Measurements from ENCODE around the gene SYVN1. TPM values are rescaled to one million over a fixed set of nuclear protein-coding genes. Genes with fewer than 3 reads are reported as not detected.
"Not testable (repeated sequence)": the region's sequence is repeated elsewhere in the genome, so short reads cannot be mapped to it uniquely, and the experiment has no call there.

Gene SYVN1
- 39.7 TPM for polyA plus RNA-seq (2013, experiment 1 of 2)
- polyA plus RNA-seq (2013, experiment 2 of 2): 33.4 TPM

DNA sequence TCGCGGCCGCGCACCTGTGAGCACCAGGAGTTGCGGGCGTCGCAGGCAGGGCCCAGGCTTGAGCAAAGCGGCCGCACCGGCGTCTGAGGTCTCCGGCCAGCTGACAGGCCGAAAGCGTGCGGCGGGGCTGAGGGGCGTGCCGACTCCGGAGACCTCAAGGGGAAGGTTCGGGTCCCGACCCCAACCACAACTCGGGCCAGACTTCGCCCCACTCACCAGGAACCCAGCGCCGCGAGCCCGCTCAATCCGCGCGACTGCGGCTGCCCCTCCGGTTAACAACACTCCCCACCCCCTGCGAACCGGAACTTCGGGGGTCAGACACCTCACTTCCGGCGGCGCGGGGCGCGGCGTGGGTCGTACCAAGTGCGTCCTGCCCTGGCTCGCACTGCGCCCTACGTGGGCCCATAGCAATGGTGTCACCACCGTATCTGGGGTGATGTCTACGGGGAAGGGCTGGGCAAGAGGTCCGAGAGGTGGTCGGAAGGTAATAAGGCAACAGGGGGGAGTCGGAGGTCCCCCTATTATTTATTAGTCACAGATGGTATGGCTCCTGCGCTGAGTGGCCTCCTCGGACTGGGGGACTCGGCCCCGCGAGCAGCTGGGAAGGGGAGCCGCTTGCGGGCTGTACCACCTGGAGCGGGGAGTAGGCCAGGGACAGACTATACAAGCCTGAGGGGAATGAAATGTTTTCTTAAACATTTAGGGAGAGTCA lies at the start of gene SYVN1:
Gene SYVN1 (minus strand): TSS at position 280 of the 712 bp plus-strand sequence. CDS start 918 bp downstream, outside the sequence.
- H3K27ac ChIP-seq (ENCODE audit: low read depth, low read length, severe bottlenecking): peak within 1 kb of the TSS; percentile 98
- peaks cover 37% of the 10 kb centered on the region for H3K36me3 ChIP-seq (ENCODE audit: control insufficient read depth, insufficient read depth, low read length)
- WGBS, 2 experiments (ENCODE audit: insufficient coverage in 2 of 2): 0 to 1% methylated on average over 35 to 36 of the region's 60 CpGs
- H3K9me3 ChIP-seq (ENCODE audit: control insufficient read depth, low read length): no peaks in the 10 kb centered on the region
- peak within 1 kb of the TSS; percentile 99 for H3K4me3 ChIP-seq (ENCODE audit: extremely low read depth, insufficient read depth, low read length, poor library complexity, severe bottlenecking)
- peaks cover 9% of the 10 kb centered on the region for H3K4me1 ChIP-seq (ENCODE audit: control insufficient read depth, insufficient read depth, low read length, poor library complexity, severe bottlenecking)

- H3K4me1 ChIP-seq (ENCODE audit: control insufficient read depth, insufficient read depth, low read length, poor library complexity, severe bottlenecking): peaks cover 9% of the 10 kb centered on the region
- WGBS, 2 experiments (ENCODE audit: insufficient coverage in 2 of 2): 88 to 90% methylated on average over 15 to 19 of the region's 19 CpGs
- H3K27ac ChIP-seq (ENCODE audit: low read depth, low read length, severe bottlenecking): no peak overlapping the region
- H3K9me3 ChIP-seq (ENCODE audit: control insufficient read depth, low read length): no peaks in the 10 kb centered on the region
- H3K36me3 ChIP-seq (ENCODE audit: control insufficient read depth, insufficient read depth, low read length): peaks cover 48% of the 10 kb centered on the region
- H3K4me3 ChIP-seq (ENCODE audit: extremely low read depth, insufficient read depth, low read length, poor library complexity, severe bottlenecking): peak overlapping the region; percentile 93
Measured at GRCh38 chr11:65183201-65183891, 49.0 kb upstream of the SYVN1 start.

DNA sequence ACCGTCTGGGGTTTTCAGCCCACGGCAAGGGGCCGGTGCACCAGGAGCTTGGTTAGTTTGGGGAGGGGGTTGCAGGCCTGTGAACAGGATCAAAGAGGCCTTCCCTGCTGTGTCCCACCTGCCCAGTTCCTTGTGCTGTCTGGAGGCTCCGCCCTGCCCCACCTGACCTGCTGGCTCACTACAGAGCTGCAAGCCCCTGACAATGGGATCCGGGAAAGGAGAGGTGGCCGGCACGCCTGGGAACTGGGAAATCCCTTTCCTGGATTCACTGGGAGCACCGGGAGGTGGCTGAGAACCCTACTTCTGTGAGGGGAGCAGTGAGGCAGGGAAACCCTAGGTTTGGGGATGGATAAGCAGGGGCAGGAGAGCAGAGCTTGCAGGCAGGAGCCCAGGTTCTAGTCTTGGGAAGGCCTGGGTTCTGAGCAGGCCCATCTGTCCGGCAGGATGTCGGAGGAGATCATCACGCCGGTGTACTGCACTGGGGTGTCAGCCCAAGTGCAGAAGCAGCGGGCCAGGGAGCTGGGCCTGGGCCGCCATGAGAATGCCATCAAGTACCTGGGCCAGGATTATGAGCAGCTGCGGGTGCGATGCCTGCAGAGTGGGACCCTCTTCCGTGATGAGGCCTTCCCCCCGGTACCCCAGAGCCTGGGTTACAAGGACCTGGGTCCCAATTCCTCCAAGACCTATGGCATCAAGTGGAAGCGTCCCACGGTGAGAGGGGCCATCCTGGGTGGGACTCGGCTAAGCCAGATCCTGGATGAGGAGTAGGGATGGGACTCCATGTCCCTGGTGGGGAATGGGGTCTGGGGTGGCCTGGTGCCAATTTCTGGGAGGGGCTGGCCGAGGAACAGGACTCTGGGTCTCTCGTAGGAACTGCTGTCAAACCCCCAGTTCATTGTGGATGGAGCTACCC lies 48.2 kb upstream of the SYVN1 start:
- WGBS, 2 experiments (ENCODE audit: insufficient coverage in 2 of 2): 28 to 49% methylated on average over 18 to 20 of the region's 23 CpGs
- Histone ChIP-seq H3K9me3 (ENCODE audit: control insufficient read depth, low read length) (no peaks in the 10 kb centered on the region), H3K4me1 (ENCODE audit: control insufficient read depth, insufficient read depth, low read length, poor library complexity, severe bottlenecking) (peaks cover 9% of the 10 kb centered on the region), H3K36me3 (ENCODE audit: control insufficient read depth, insufficient read depth, low read length) (peaks cover 42% of the 10 kb centered on the region), H3K4me3 (ENCODE audit: extremely low read depth, insufficient read depth, low read length, poor library complexity, severe bottlenecking) (peak overlapping the region; percentile 93), H3K27ac (ENCODE audit: low read depth, low read length, severe bottlenecking) (peak overlapping the region; percentile 59)

DNA sequence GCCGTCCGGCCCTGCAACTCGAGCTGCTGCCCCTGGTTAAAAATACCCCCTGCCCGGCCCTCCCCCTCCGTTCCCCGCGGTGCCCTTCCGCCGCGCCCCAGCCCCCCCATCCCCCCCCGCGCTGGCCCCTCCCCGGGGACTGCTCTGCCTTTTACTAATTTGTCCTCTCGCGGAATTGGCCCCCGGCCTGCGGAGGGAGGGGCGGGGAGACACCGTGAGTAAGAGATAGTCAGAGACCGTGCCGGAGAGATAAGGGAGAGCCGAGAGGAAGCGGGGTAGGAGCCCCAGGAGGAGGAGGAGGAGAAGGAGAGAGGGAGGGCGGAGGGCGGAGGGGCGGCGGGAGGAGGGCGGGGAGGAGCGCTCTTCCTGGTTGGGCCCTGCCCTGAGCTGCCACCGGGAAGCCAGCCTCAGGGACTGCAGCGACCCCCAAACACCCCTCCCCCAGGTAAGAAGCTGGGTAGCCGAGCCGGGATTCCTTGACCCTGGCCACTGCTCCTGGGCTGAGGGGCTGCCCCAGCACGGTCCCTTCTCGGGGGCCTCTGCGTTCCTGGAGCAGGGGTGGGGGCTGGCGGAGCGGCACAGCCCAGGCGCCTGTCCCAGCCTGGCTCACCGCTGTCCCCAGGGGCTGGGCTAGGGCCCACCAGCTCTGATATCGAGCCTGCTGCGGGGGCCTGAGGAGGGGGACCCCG lies 47.4 kb upstream of the SYVN1 start, which contains the start of gene CAPN1:
Gene CAPN1 (plus strand): TSS at position 360 of the 689 bp plus-strand sequence. CDS start 774 bp downstream, outside the sequence.
- WGBS, 2 experiments (ENCODE audit: insufficient coverage in 2 of 2): 1% methylated on average over 12 to 20 of the region's 43 CpGs
- peak within 1 kb of the TSS; percentile 74 for H3K27ac ChIP-seq (ENCODE audit: low read depth, low read length, severe bottlenecking)

DNA sequence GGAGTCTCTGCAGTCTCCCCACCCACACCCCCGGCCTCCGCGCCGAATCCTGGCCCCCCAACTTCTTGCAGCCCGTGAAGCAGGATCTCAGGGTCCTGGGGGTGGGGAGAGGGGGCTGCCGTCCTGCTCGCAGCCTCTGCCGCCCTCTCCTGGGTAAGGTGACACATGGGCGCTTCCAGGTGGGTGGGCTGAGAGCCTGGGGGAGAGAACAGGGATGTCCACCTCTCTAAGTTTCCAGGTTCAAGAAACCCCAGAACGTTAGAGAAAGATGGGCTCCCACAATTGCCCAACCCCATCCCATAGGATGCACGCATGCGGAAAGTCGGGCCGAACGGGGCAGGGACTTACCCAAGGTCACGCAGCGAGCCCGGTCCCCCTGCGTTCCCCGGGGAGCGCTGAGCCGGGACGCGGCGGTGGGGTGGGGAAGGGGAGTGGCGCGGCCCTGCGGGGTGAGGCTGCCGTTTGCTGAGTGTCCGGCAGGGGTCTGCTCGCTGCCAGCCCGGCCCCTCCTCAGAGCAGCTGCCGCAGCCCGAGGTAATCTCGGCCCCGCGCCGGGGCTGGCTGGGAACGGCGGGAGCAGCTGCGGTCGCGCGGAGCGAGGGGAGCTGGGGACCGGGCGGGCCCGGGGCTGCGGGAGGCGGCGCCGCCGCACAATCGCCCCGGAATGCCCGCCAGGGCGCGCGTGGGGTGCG lies 46.7 kb upstream of the SYVN1 start:
- Histone ChIP-seq H3K9me3 (ENCODE audit: control insufficient read depth, low read length) (no peaks in the 10 kb centered on the region), H3K4me3 (ENCODE audit: extremely low read depth, insufficient read depth, low read length, poor library complexity, severe bottlenecking) (peak overlapping the region; percentile 93), H3K27ac (ENCODE audit: low read depth, low read length, severe bottlenecking) (peak overlapping the region; percentile 74), H3K4me1 (ENCODE audit: control insufficient read depth, insufficient read depth, low read length, poor library complexity, severe bottlenecking) (peaks cover 9% of the 10 kb centered on the region), H3K36me3 (ENCODE audit: control insufficient read depth, insufficient read depth, low read length) (peaks cover 27% of the 10 kb centered on the region)
- WGBS, 2 experiments (ENCODE audit: insufficient coverage in 2 of 2): 0 to 1% methylated on average over 46 to 47 of the region's 60 CpGs

More for the DNA sequence above, 47.4 kb upstream of the SYVN1 start, which contains the start of gene CAPN1:
- H3K4me1 ChIP-seq (ENCODE audit: control insufficient read depth, insufficient read depth, low read length, poor library complexity, severe bottlenecking): peaks cover 9% of the 10 kb centered on the region
- peak within 1 kb of the TSS; percentile 93 for H3K4me3 ChIP-seq (ENCODE audit: extremely low read depth, insufficient read depth, low read length, poor library complexity, severe bottlenecking)
- no peaks in the 10 kb centered on the region for H3K9me3 ChIP-seq (ENCODE audit: control insufficient read depth, low read length)
- H3K36me3 ChIP-seq (ENCODE audit: control insufficient read depth, insufficient read depth, low read length): peaks cover 34% of the 10 kb centered on the region

DNA sequence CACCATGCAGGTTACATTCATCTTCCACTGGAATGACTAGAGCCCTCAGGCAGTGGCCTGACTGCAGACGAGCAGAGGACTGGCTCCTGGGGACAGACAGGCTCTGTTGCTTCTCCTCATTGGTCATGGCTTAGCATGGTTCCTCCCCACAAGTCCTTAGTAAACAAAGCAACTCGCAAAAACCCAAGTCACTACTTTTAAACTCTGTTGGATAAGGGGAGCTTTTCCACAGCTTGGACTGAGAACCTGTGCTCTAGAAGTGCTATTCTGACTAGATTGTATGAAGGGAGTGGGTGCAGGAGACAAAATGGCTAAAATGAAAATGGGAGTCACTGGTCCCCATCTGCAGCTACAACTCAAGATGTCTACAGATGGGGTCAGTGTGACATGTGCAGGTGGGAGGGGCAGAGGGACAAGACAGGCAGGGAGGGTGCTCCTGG lies 40.3 kb upstream of the SYVN1 start:
- 50 to 78% methylated on average over 1 to 2 of the region's 2 CpGs for WGBS, 2 experiments (ENCODE audit: insufficient coverage in 2 of 2)
- not testable (repeated sequence) for H3K9me3 ChIP-seq (ENCODE audit: control insufficient read depth, low read length); H3K27ac ChIP-seq (ENCODE audit: low read depth, low read length, severe bottlenecking); H3K4me3 ChIP-seq (ENCODE audit: extremely low read depth, insufficient read depth, low read length, poor library complexity, severe bottlenecking); H3K36me3 ChIP-seq (ENCODE audit: control insufficient read depth, insufficient read depth, low read length); H3K4me1 ChIP-seq (ENCODE audit: control insufficient read depth, insufficient read depth, low read length, poor library complexity, severe bottlenecking)

- 97% methylated on average over 7 to 8 of the region's 10 CpGs for WGBS, 2 experiments (ENCODE audit: insufficient coverage in 2 of 2)
- Histone ChIP-seq H3K4me3 (ENCODE audit: extremely low read depth, insufficient read depth, low read length, poor library complexity, severe bottlenecking) (no peak overlapping the region), H3K27ac (ENCODE audit: low read depth, low read length, severe bottlenecking) (no peak overlapping the region), H3K36me3 (ENCODE audit: control insufficient read depth, insufficient read depth, low read length) (no peaks in the 10 kb centered on the region), H3K4me1 (ENCODE audit: control insufficient read depth, insufficient read depth, low read length, poor library complexity, severe bottlenecking) (peaks cover 14% of the 10 kb centered on the region), H3K9me3 (ENCODE audit: control insufficient read depth, low read length) (no peaks in the 10 kb centered on the region)
Measured at GRCh38 chr11:65172600-65172999, 38.3 kb upstream of the SYVN1 start.

- Histone ChIP-seq H3K27ac (ENCODE audit: low read depth, low read length, severe bottlenecking) (peak within 1 kb of the TSS; percentile 83), H3K36me3 (ENCODE audit: control insufficient read depth, insufficient read depth, low read length) (no peaks in the 10 kb centered on the region), H3K4me3 (ENCODE audit: extremely low read depth, insufficient read depth, low read length, poor library complexity, severe bottlenecking) (no peak within 1 kb of the TSS), H3K4me1 (ENCODE audit: control insufficient read depth, insufficient read depth, low read length, poor library complexity, severe bottlenecking) (peaks cover 14% of the 10 kb centered on the region), H3K9me3 (ENCODE audit: control insufficient read depth, low read length) (no peaks in the 10 kb centered on the region)
- WGBS, 2 experiments (ENCODE audit: insufficient coverage in 2 of 2): 73 to 81% methylated on average over 11 to 20 of the region's 21 CpGs
Measured at GRCh38 chr11:65170058-65170534, 35.8 kb upstream of the SYVN1 start, which contains the start of gene SPDYC. TSS of gene SPDYC (plus strand) at chr11:65170233. CDS start at chr11:65171358, 1,125 bp downstream.

DNA sequence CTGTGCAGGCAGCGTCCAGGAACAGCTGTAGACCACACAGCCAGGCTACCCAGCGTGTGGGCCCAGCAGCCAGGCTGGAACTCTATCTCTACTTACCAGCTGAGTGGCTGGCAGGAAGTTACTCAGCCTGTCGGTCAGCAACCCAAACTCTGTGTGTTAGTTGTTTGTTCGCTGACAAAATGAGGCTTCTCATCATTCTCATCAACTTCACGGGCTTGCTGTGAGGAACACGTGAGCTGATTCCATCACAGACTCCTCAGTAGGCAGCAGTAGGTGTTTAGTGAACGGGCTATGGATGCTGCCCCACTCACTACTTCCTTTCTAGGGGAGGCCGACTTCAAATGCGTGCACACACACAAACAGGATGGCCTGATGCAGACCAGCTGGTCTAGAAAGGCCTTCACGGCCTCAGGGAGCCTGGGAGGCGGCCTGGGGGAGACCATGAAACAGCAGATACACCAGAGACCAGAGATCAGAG lies 34.9 kb upstream of the SYVN1 start:
- Histone ChIP-seq H3K36me3 (ENCODE audit: control insufficient read depth, insufficient read depth, low read length) (no peaks in the 10 kb centered on the region), H3K4me3 (ENCODE audit: extremely low read depth, insufficient read depth, low read length, poor library complexity, severe bottlenecking) (no peak overlapping the region), H3K9me3 (ENCODE audit: control insufficient read depth, low read length) (no peaks in the 10 kb centered on the region), H3K27ac (ENCODE audit: low read depth, low read length, severe bottlenecking) (peak overlapping the region; percentile 83), H3K4me1 (ENCODE audit: control insufficient read depth, insufficient read depth, low read length, poor library complexity, severe bottlenecking) (peaks cover 9% of the 10 kb centered on the region)
- WGBS, 2 experiments (ENCODE audit: insufficient coverage in 2 of 2): 68 to 87% methylated on average over 4 to 8 of the region's 11 CpGs
